MM.1S (cell line): ENCODE results near the gene PNMT.

Experiments
- CTCF ChIP-seq: fragments of 300-600 bp; sonication (generic); IDR thresholded peaks from 2 replicates; pipeline ENCODE4 v1.5.1; 2016; ENCODE audit warnings: antibody characterized with exemption, low read length, mixed read lengths
- EZH2 ChIP-seq: fragments of 300-600 bp; sonication (generic); optimal IDR thresholded peaks from 2 replicates; pipeline ENCODE3; 2017; ENCODE audit warnings: low read depth, mild to moderate bottlenecking, antibody characterized with exemption, low read length, mixed read lengths

GRCh38 chr17:39667945-39668924, at the start of gene PNMT:
- TF ChIP-seq CTCF, result peak; percentile 74
- TF ChIP-seq EZH2, result no peak
